IMR-90 (cell line): Measurements from ENCODE around the gene MR1. TPM values are rescaled to one million over a fixed set of nuclear protein-coding genes. Genes with fewer than 3 reads are reported as not detected.

Source experiments
- ATAC-seq: fragments of 200-7000 bp; cut with Tn5 transposase; 2 replicates; pipeline ENCODE4 v1.9.1; 2020; ENCODE audit warnings: low read depth, mild to moderate bottlenecking, moderate library complexity
- BruUV-seq: library from RNA; stranded (reverse); fragments of 400-500 nt; replicated peaks from 2 replicates; lab custom pipeline; 2021; lab: Mats Ljungman, UMichigan
- CTCF ChIA-PET: fragments of 300-600 bp; formaldehyde crosslinking; extraction: SDS; loops from one replicate; lab custom pipeline; 2021; ENCODE audit warnings: antibody characterized with exemption; lab: Yijun Ruan, JAX
- POLR2A ChIA-PET: fragments of 300-600 bp; sonication (Branson Sonifier 250); formaldehyde crosslinking; loops from one replicate; lab custom pipeline; 2022; ENCODE audit warnings: antibody characterized with exemption; ENCODE audit not compliant: unreplicated experiment; lab: Charles Lee
- DNase-seq: peaks from one replicate; pipeline ENCODE4 v3.0.0; 2013
- H2AFZ ChIP-seq: replicated peaks from 2 replicates; pipeline ENCODE3; 2013; ENCODE audit warnings: low read length, mild to moderate bottlenecking; ENCODE audit not compliant: poor library complexity
- H2AK5ac ChIP-seq: 2 replicates; pipeline ENCODE4 v1.6.1; 2013; ENCODE audit warnings: low read depth, low read length, inconsistent platforms
- H2AK9ac ChIP-seq: replicated peaks from 2 replicates; pipeline ENCODE3; 2013; ENCODE audit warnings: mild to moderate bottlenecking, low read depth, low read length, moderate library complexity; ENCODE audit not compliant: poor library complexity
- H2BK120ac ChIP-seq: 2 replicates; pipeline ENCODE4 v1.6.1; 2013; ENCODE audit warnings: low read depth, low read length, inconsistent platforms
- H2BK15ac ChIP-seq: 3 replicates; pipeline ENCODE4 v1.6.1; 2013; ENCODE audit warnings: low read depth, low read length, inconsistent platforms
- H2BK20ac ChIP-seq: 2 replicates; pipeline ENCODE4 v1.6.1; 2013; ENCODE audit warnings: low read depth, mild to moderate bottlenecking, inconsistent platforms, low read length, moderate library complexity
- H2BK5ac ChIP-seq: 2 replicates; pipeline ENCODE4 v1.6.1; 2013; ENCODE audit warnings: mild to moderate bottlenecking, low read depth, low read length, inconsistent platforms; ENCODE audit not compliant: poor library complexity, severe bottlenecking
- H3K14ac ChIP-seq: replicated peaks from 2 replicates; pipeline ENCODE4 v1.6.1; 2013; ENCODE audit warnings: low read depth, low read length, inconsistent platforms
- H3K18ac ChIP-seq: 2 replicates; pipeline ENCODE4 v1.6.1; 2013; ENCODE audit warnings: low read depth, low read length, control low read depth
- H3K23ac ChIP-seq: 2 replicates; pipeline ENCODE4 v1.6.1; 2013; ENCODE audit warnings: low read depth, low read length, inconsistent platforms
- H3K27ac ChIP-seq: 2 replicates; pipeline ENCODE4 v1.5.1; 2013; ENCODE audit warnings: mild to moderate bottlenecking, control low read depth, low read length; ENCODE audit not compliant: insufficient read depth
- H3K27me3 ChIP-seq: 2 replicates; pipeline ENCODE4 v1.6.1; 2013; ENCODE audit warnings: low read length; ENCODE audit not compliant: control insufficient read depth, insufficient read depth
- H3K36me3 ChIP-seq: 2 replicates; pipeline ENCODE4 v1.6.1; 2013; ENCODE audit warnings: low read length, mixed read lengths; ENCODE audit not compliant: control insufficient read depth, insufficient read depth
- H3K4ac ChIP-seq: 2 replicates; pipeline ENCODE4 v1.6.1; 2013; ENCODE audit warnings: low read depth, low read length, inconsistent platforms
- H3K4me1 ChIP-seq: 2 replicates; pipeline ENCODE4 v1.6.1; 2013; ENCODE audit warnings: low read length, mixed read lengths; ENCODE audit not compliant: control insufficient read depth, insufficient read depth
- H3K4me2 ChIP-seq: 2 replicates; pipeline ENCODE4 v1.6.1; 2013; ENCODE audit warnings: low read depth, mild to moderate bottlenecking, control low read depth, low read length, moderate library complexity
- H3K4me3 ChIP-seq: 2 replicates; pipeline ENCODE4 v1.5.1; 2013; ENCODE audit warnings: low read depth, mild to moderate bottlenecking, control low read depth, low read length, moderate library complexity; ENCODE audit not compliant: insufficient read depth
- H3K56ac ChIP-seq: 2 replicates; pipeline ENCODE4 v1.6.1; 2013; ENCODE audit warnings: low read length, inconsistent platforms; ENCODE audit not compliant: insufficient read depth; ENCODE audit errors: extremely low read depth
- H3K79me1 ChIP-seq, 2 experiments: 2 replicates each; pipeline ENCODE4 v1.6.1; 2013; ENCODE audit warnings: low read length in 2 of 2, inconsistent platforms in 1 of 2, low read depth in 1 of 2
- H3K9ac ChIP-seq: 2 replicates; pipeline ENCODE4 v1.6.1; 2013; ENCODE audit warnings: low read depth, low read length, control low read depth
- H3K9me1 ChIP-seq: 2 replicates; pipeline ENCODE4 v1.6.1; 2013; ENCODE audit warnings: low read length, inconsistent platforms; ENCODE audit not compliant: insufficient read depth
- H3K9me3 ChIP-seq: 2 replicates; pipeline ENCODE4 v1.6.1; 2013; ENCODE audit warnings: low read length; ENCODE audit not compliant: control insufficient read depth, insufficient read depth
- H4K20me1 ChIP-seq: 2 replicates; pipeline ENCODE4 v1.6.1; 2013; ENCODE audit warnings: low read length, inconsistent platforms; ENCODE audit not compliant: insufficient read depth
- H4K5ac ChIP-seq: 2 replicates; pipeline ENCODE4 v1.6.1; 2013; ENCODE audit warnings: mild to moderate bottlenecking, low read depth, low read length, control low read depth
- H4K8ac ChIP-seq, 2 experiments: 2 replicates each; pipeline ENCODE4 v1.6.1; 2013; ENCODE audit warnings: low read depth in 2 of 2, low read length in 2 of 2, control low read depth in 1 of 2, inconsistent platforms in 1 of 2
- H4K91ac ChIP-seq: 2 replicates; pipeline ENCODE4 v1.6.1; 2013; ENCODE audit warnings: low read depth, low read length, inconsistent platforms; ENCODE audit not compliant: insufficient read depth
- MXI1 ChIP-seq: IDR thresholded peaks from 2 replicates; pipeline ENCODE4 v1.6.1; 2012; ENCODE audit warnings: low read depth, mild to moderate bottlenecking, low read length, moderate library complexity, borderline replicate concordance
- WGBS, 2 experiments: methylation state at CpG; one replicate each; pipeline versions ENCODE4 v1.1.5 to v1.1.7; 2013; ENCODE audit warnings: missing lambda C conversion rate in 2 of 2; ENCODE audit not compliant: insufficient read length in 1 of 2; ENCODE audit errors: extremely low coverage in 2 of 2; 5-methylcytosine and 5-hydroxymethylcytosine counted together
- dilution Hi-C: fragments of 300-500 bp; cut with HindIII; formaldehyde crosslinking; loops from one replicate; pipeline ENCODE4 v1.14.3; 2018; ENCODE audit warnings: low sequenced_read_pairs; ENCODE audit not compliant: unreplicated experiment
- in situ Hi-C: fragments of 300-500 bp; cut with MboI; formaldehyde crosslinking; loops from 3 replicates; pipeline ENCODE4 v1.14.3; 2019; ENCODE audit warnings: low sequenced_read_pairs, inconsistent platforms, mixed read lengths
- intact Hi-C: fragments of 100-400 bp; cut with micrococcal nuclease; formaldehyde crosslinking; loops from 2 replicates; pipeline ENCODE4 v1.10.0; 2022
- polyA plus RNA-seq, 3 experiments: library from polyadenylated mRNA; depleted of rRNA; stranded (reverse); fragments of >200 nt; gene quantifications; 2 replicates each; pipeline ENCODE4 v1.2.3, GENCODE V29; 2012; ENCODE audit warnings: low replicate concordance in 1 of 3
- total RNA-seq: library from RNA; depleted of rRNA; stranded (reverse); fragments of >200 nt; gene quantifications from 2 replicates; pipeline ENCODE4 v1.2.3, GENCODE V29; 2012

The MR1 gene
- total and polyA plus RNA-seq, 2 of the 4 experiments (the other 2 are of a cell fraction), result 6.0 to 6.1 TPM

- Histone ChIP-seq H4K8ac (peak overlapping the region in 1 of 2 experiments; percentile 75; a peak in 2 of 4 replicates), H3K9me3 (no peaks in the 10 kb centered on the region), H3K9ac (0 out of 2 replicates have a peak overlapping the region, but pooled peaks have one; percentile 43), H3K4me1 (peaks cover 31% of the 10 kb centered on the region), H3K27me3 (no peaks in the 10 kb centered on the region), H3K4me2 (no peak overlapping the region), H2BK120ac (peak overlapping the region; percentile 85; the same call in 1 of the 2 replicates), H3K4me3 (no peak overlapping the region), H3K36me3 (no peaks in the 10 kb centered on the region; the same call in 1 of the 2 replicates), H2AK9ac (peak overlapping the region; percentile 1), H4K5ac (no peak overlapping the region), H4K20me1 (peaks cover 46% of the 10 kb centered on the region), H2AFZ (no peak overlapping the region), H2AK5ac (peak overlapping the region; percentile 37), H3K56ac (no peak overlapping the region), H4K91ac (peak overlapping the region; percentile 83; the same call in 1 of the 2 replicates), H3K79me1 (peaks cover 8 to 45% of the 10 kb centered on the region in 2 experiments; a peak in 3 of 4 replicates), H2BK5ac (peak overlapping the region; percentile 85), H3K18ac (peak overlapping the region; percentile 64; the same call in 1 of the 2 replicates), H3K9me1 (peaks cover 16% of the 10 kb centered on the region), H2BK15ac (peak overlapping the region; percentile 72; the same call in 1 of the 3 replicates), H3K4ac (peak overlapping the region; percentile 81), H3K23ac (peak overlapping the region; percentile 84), H2BK20ac (peak overlapping the region; percentile 52; the same call in 1 of the 2 replicates), H3K14ac (peak overlapping the region; percentile 77; the same call in 1 of the 2 replicates), H3K27ac (peak overlapping the region; percentile 82; the same call in 1 of the 2 replicates)
- no CpG with 5 or more reads among the region's 8 CpGs for WGBS, 2 experiments
- ATAC-seq (no peak), DNase-seq (no peak)
- intact Hi-C loops, result no loop called here
- dilution Hi-C loops, result no loop called here
- no TSS peak for BruUV-seq
- ChIA-PET POLR2A (interaction anchor here (0.9 to 1.0 kb wide), 2 partner anchors 10 to 40 kb away, joined by 4 to 6 read pairs; no protein-coding TSS in a partner anchor), CTCF (interaction anchor here (1.7 kb wide), 1 partner anchor 47 kb away, joined by 8 read pairs; no protein-coding TSS in a partner anchor)
- in situ Hi-C loops, result loop anchor here (5.0 kb wide), 1 partner anchor 42 kb away; no protein-coding TSS in a partner anchor
- no peak for TF ChIP-seq MXI1
These were observed 61.5 kb downstream of the MR1 start for GRCh38 chr1:181095260-181095659.
